Neural cell (in vitro differentiated cells): ENCODE results near the gene KPNA1. TPM values are rescaled to one million over a fixed set of nuclear protein-coding genes. Genes with fewer than 3 reads are reported as not detected.

Source experiments
- H2AFZ ChIP-seq: fragments of 200-600, 300-800 bp; sonication (generic), shearing (Covaris generic); 2 replicates; pipeline ENCODE4 v1.6.0; 2014; ENCODE audit warnings: low read depth, mild to moderate bottlenecking, antibody characterized with exemption, low read length, moderate library complexity
- H3F3A ChIP-seq: fragments of 200-600 bp; shearing (Covaris generic); 2 replicates; pipeline ENCODE4 v1.6.1; 2016; ENCODE audit warnings: mild to moderate bottlenecking, moderate library complexity, mixed read lengths, antibody characterized with exemption, low read length; ENCODE audit not compliant: insufficient read depth, poor library complexity, severe bottlenecking
- H3K27ac ChIP-seq: fragments of 200-600, 300-800 bp; sonication (generic), shearing (Covaris generic); 2 replicates; pipeline ENCODE4 v1.5.1; 2014; ENCODE audit warnings: mild to moderate bottlenecking, low read length, moderate library complexity
- H3K27me3 ChIP-seq: fragments of 300-800, 200-600 bp; sonication (generic), shearing (Covaris generic); 2 replicates; pipeline ENCODE4 v1.6.0; 2014; ENCODE audit warnings: mild to moderate bottlenecking, low read depth, low read length, moderate library complexity; ENCODE audit not compliant: insufficient read depth
- H3K36me3 ChIP-seq: fragments of 300-800, 200-600 bp; sonication (generic), shearing (Covaris generic); 2 replicates; pipeline ENCODE4 v1.5.1; 2014; ENCODE audit warnings: mild to moderate bottlenecking, antibody characterized with exemption, low read length, moderate library complexity; ENCODE audit not compliant: insufficient read depth
- H3K4me2 ChIP-seq: fragments of 300-800, 200-600 bp; sonication (generic), shearing (Covaris generic); 2 replicates; pipeline ENCODE4 v1.6.0; 2014; ENCODE audit warnings: mild to moderate bottlenecking, low read length
- H3K4me3 ChIP-seq: fragments of 300-800, 200-600 bp; sonication (generic), shearing (Covaris generic); 2 replicates; pipeline ENCODE4 v1.5.1; 2014; ENCODE audit warnings: mild to moderate bottlenecking, low read length, moderate library complexity
- H3K79me2 ChIP-seq: fragments of 200-600 bp; shearing (Covaris generic); replicated peaks from 2 replicates; pipeline ENCODE4 v1.6.0; 2014; ENCODE audit warnings: mild to moderate bottlenecking, low read length, moderate library complexity; ENCODE audit not compliant: insufficient read depth
- H3K9ac ChIP-seq: fragments of 300-800, 200-600 bp; sonication (generic), shearing (Covaris generic); 2 replicates; pipeline ENCODE4 v1.6.1; 2016; ENCODE audit warnings: mild to moderate bottlenecking, low read length, mixed read lengths
- H3K9me2 ChIP-seq: fragments of 200-600 bp; shearing (Covaris generic); 2 replicates; pipeline ENCODE4 v1.6.1; 2016; ENCODE audit warnings: mild to moderate bottlenecking, low read length, mixed read lengths; ENCODE audit not compliant: insufficient read depth
- H3K9me3 ChIP-seq: fragments of 200-600, 300-800 bp; sonication (generic), shearing (Covaris generic); 2 replicates; pipeline ENCODE4 v1.6.1; 2016; ENCODE audit warnings: mild to moderate bottlenecking, mixed run types, low read length, moderate library complexity, mixed read lengths
- H4K20me1 ChIP-seq: fragments of 200-600 bp; shearing (Covaris generic); 2 replicates; pipeline ENCODE4 v1.6.1; 2016; ENCODE audit warnings: mild to moderate bottlenecking, mixed run types; ENCODE audit not compliant: insufficient read depth
- EP300 ChIP-seq: fragments of 450-650 bp; conservative IDR thresholded peaks from 2 replicates; pipeline ENCODE4 v1.6.1; 2014; ENCODE audit warnings: antibody characterized with exemption, mild to moderate bottlenecking, moderate library complexity; ENCODE audit not compliant: poor library complexity, severe bottlenecking
- EZH2 ChIP-seq: fragments of 200-600, 300-800 bp; shearing (Covaris generic), sonication (generic); IDR thresholded peaks from 2 replicates; pipeline ENCODE4 v1.6.1; 2014; ENCODE audit warnings: antibody characterized with exemption, low read length, borderline replicate concordance, mild to moderate bottlenecking; ENCODE audit not compliant: insufficient read depth, poor library complexity, severe bottlenecking
- MXI1 ChIP-seq: fragments of 450-650 bp; conservative IDR thresholded peaks from 2 replicates; pipeline ENCODE4 v1.6.1; 2014; ENCODE audit warnings: antibody characterized with exemption, mild to moderate bottlenecking; ENCODE audit not compliant: poor library complexity, severe bottlenecking
- POLR2AphosphoS5 ChIP-seq: IDR thresholded peaks from 2 replicates; pipeline ENCODE4 v1.6.1; 2012
- RAD21 ChIP-seq: fragments of 450-650 bp; conservative IDR thresholded peaks from 2 replicates; pipeline ENCODE4 v1.6.1; 2014; ENCODE audit warnings: antibody characterized with exemption, mild to moderate bottlenecking, moderate library complexity
- SMC3 ChIP-seq: fragments of 450-650 bp; conservative IDR thresholded peaks from 2 replicates; pipeline ENCODE4 v1.6.1; 2014; ENCODE audit warnings: antibody characterized with exemption, mild to moderate bottlenecking, moderate library complexity; ENCODE audit not compliant: poor library complexity
- TAF1 ChIP-seq: IDR thresholded peaks from 2 replicates; pipeline ENCODE4 v1.6.1; 2012; ENCODE audit warnings: low read depth
- polyA plus RNA-seq: library from polyadenylated mRNA; depleted of rRNA; stranded (reverse); fragments of >200 nt; gene quantifications from 2 replicates; pipeline ENCODE4 v1.2.3, GENCODE V29; 2014
- TF ChIP-seq, protein P1 (sequence below): fragments of 450-650 bp; IDR thresholded peaks from 2 replicates; pipeline ENCODE4 v1.5.1; 2014; ENCODE audit warnings: antibody characterized with exemption, mild to moderate bottlenecking, moderate library complexity; ENCODE audit not compliant: poor library complexity, severe bottlenecking
- TF ChIP-seq, protein P2 (sequence below): IDR thresholded peaks from 2 replicates; pipeline ENCODE4 v1.6.1; 2012; ENCODE audit warnings: borderline replicate concordance

The KPNA1 gene
- polyA plus RNA-seq, 1 donor from 2014 or later = 35.8 TPM

DNA sequence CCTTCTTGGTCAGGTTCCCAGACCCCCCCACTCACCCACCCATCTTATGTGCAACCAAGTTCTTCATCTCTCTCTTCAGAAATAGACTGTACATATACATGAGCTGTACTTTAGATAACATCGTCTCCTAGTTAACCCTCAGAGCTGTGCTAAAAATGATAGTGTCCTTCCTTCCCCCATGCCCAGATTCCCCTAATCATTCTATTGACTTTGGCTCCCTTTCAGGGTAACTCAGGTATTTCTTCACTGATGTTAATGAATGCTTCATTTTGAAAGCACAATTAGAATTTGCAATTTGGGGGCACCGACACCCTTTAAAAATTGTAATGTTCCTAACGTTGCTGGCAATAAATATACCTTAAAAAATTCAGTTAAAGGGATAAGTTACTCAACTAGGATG, 38.4 kb upstream of the KPNA1 start:
- no peak overlapping the region for H3K27ac ChIP-seq
- no peak overlapping the region for H3K4me2 ChIP-seq
- H3F3A ChIP-seq = no peaks in the 10 kb centered on the region
- TF ChIP-seq EZH2 (no peak), RAD21 (no peak), EP300 (no peak), POLR2AphosphoS5 (no peak), SMC3 (no peak), TAF1 (no peak), MXI1 (no peak)
- TF ChIP-seq, protein P1, sequence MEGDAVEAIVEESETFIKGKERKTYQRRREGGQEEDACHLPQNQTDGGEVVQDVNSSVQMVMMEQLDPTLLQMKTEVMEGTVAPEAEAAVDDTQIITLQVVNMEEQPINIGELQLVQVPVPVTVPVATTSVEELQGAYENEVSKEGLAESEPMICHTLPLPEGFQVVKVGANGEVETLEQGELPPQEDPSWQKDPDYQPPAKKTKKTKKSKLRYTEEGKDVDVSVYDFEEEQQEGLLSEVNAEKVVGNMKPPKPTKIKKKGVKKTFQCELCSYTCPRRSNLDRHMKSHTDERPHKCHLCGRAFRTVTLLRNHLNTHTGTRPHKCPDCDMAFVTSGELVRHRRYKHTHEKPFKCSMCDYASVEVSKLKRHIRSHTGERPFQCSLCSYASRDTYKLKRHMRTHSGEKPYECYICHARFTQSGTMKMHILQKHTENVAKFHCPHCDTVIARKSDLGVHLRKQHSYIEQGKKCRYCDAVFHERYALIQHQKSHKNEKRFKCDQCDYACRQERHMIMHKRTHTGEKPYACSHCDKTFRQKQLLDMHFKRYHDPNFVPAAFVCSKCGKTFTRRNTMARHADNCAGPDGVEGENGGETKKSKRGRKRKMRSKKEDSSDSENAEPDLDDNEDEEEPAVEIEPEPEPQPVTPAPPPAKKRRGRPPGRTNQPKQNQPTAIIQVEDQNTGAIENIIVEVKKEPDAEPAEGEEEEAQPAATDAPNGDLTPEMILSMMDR = no peak
- TF ChIP-seq, protein P2, sequence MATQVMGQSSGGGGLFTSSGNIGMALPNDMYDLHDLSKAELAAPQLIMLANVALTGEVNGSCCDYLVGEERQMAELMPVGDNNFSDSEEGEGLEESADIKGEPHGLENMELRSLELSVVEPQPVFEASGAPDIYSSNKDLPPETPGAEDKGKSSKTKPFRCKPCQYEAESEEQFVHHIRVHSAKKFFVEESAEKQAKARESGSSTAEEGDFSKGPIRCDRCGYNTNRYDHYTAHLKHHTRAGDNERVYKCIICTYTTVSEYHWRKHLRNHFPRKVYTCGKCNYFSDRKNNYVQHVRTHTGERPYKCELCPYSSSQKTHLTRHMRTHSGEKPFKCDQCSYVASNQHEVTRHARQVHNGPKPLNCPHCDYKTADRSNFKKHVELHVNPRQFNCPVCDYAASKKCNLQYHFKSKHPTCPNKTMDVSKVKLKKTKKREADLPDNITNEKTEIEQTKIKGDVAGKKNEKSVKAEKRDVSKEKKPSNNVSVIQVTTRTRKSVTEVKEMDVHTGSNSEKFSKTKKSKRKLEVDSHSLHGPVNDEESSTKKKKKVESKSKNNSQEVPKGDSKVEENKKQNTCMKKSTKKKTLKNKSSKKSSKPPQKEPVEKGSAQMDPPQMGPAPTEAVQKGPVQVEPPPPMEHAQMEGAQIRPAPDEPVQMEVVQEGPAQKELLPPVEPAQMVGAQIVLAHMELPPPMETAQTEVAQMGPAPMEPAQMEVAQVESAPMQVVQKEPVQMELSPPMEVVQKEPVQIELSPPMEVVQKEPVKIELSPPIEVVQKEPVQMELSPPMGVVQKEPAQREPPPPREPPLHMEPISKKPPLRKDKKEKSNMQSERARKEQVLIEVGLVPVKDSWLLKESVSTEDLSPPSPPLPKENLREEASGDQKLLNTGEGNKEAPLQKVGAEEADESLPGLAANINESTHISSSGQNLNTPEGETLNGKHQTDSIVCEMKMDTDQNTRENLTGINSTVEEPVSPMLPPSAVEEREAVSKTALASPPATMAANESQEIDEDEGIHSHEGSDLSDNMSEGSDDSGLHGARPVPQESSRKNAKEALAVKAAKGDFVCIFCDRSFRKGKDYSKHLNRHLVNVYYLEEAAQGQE = no peak
- no peak overlapping the region for H2AFZ ChIP-seq
- H3K27me3 ChIP-seq = no peaks in the 10 kb centered on the region
- H3K9ac ChIP-seq = no peak overlapping the region
- H3K79me2 ChIP-seq = no peaks in the 10 kb centered on the region
- H3K9me2 ChIP-seq = no peaks in the 10 kb centered on the region
- no peaks in the 10 kb centered on the region for H3K9me3 ChIP-seq
- H3K36me3 ChIP-seq = no peaks in the 10 kb centered on the region
- H3K4me3 ChIP-seq = no peak overlapping the region
- no peaks in the 10 kb centered on the region for H4K20me1 ChIP-seq

DNA sequence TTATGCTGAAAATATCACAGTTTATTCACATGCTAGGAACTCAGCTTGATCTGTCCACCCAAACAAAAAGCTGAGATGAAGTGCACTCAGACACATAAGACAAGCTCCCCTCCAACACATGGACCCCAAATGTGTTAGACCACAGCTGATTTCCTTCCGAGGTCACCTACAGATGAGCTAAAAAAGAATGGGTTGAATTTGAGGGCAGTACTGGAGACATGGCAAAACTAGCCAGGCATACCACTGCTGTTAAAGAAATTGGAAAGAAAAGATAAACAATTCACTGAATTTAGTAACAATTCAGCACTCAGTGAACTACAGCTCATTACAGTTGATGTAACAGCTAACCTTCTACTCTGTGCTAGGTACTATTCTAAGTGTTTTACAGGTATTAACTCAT, 33.9 kb upstream of the KPNA1 start:
- H3K9me2 ChIP-seq = no peaks in the 10 kb centered on the region

More for the DNA sequence above, 33.9 kb upstream of the KPNA1 start:
- Histone ChIP-seq H3F3A (no peaks in the 10 kb centered on the region), H4K20me1 (no peaks in the 10 kb centered on the region), H3K9ac (no peak overlapping the region), H3K4me3 (no peak overlapping the region), H3K36me3 (no peaks in the 10 kb centered on the region), H3K9me3 (no peaks in the 10 kb centered on the region), H3K79me2 (no peaks in the 10 kb centered on the region), H3K4me2 (no peak overlapping the region), H3K27me3 (no peaks in the 10 kb centered on the region), H3K27ac (no peak overlapping the region), H2AFZ (no peak overlapping the region)
- TF ChIP-seq EP300 (no peak), RAD21 (no peak), MXI1 (no peak)
- TF ChIP-seq, protein P1 = no peak
